Neural cell (in vitro differentiated cells): ENCODE measurements around the gene AGBL5.

Experiments
- CTCF ChIP-seq: fragments of 450-650 bp; IDR thresholded peaks from 2 replicates; pipeline ENCODE4 v1.5.1; 2014; ENCODE audit warnings: antibody characterized with exemption, mild to moderate bottlenecking, moderate library complexity; ENCODE audit not compliant: poor library complexity, severe bottlenecking
- EP300 ChIP-seq: fragments of 450-650 bp; conservative IDR thresholded peaks from 2 replicates; pipeline ENCODE4 v1.6.1; 2014; ENCODE audit warnings: antibody characterized with exemption, mild to moderate bottlenecking, moderate library complexity; ENCODE audit not compliant: poor library complexity, severe bottlenecking
- RAD21 ChIP-seq: fragments of 450-650 bp; conservative IDR thresholded peaks from 2 replicates; pipeline ENCODE4 v1.6.1; 2014; ENCODE audit warnings: antibody characterized with exemption, mild to moderate bottlenecking, moderate library complexity
- REST ChIP-seq: IDR thresholded peaks from 2 replicates; pipeline ENCODE4 v1.6.1; 2012; ENCODE audit warnings: borderline replicate concordance

DNA sequence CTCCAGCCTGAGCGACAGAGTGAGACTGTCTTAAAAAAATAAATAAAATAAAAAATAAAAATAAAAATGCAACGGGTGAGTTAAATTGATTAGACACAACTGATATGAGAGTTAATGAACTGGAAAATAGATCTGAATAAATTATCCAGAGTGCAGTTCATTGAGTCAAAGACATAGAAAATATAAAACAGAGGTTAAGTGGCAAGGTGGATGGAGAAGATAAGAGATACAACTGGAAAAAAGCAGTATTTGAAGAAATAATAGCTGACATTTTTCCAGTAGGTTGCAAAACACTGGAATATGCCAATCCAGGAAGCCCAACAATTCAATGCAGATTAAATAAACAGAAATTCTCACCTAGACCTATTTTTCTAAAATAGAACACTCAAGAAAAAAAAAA is 56.8 kb downstream of the AGBL5 start:
- TF ChIP-seq REST (no peak), EP300 (no peak), CTCF (no peak), RAD21 (no peak)
